Left lung (tissue), 10 donors: Measurements from ENCODE around the gene UVRAG. TPM values are rescaled to one million over a fixed set of nuclear protein-coding genes. Genes with fewer than 3 reads are reported as not detected.

ENCODE experiments used
- ATAC-seq: fragments of 200-7000 bp; cut with Tn5 transposase; one replicate; pipeline ENCODE4 v1.9.1; 2020; ENCODE audit warnings: moderate library complexity
- DNase-seq, 4 donors: peaks; one replicate each; pipeline ENCODE4 v3.0.0-alpha.2; 2013 to 2020
- H3K27ac ChIP-seq, 2 donors: fragments of 200-600 bp; sonication (generic) in 1 of 2; one replicate each; pipeline versions ENCODE4 v1.5.0 to v1.8.0; 2020 to 2021
- H3K27me3 ChIP-seq, 2 donors: fragments of 200-600 bp; sonication (generic) in 1 of 2; one replicate each; pipeline versions ENCODE4 v1.5.0 to v1.8.0; 2020 to 2021
- H3K36me3 ChIP-seq, 2 donors: fragments of 200-600 bp; sonication (generic) in 1 of 2; one replicate each; pipeline versions ENCODE4 v1.5.0 to v1.8.0; 2020 to 2021
- H3K4me1 ChIP-seq, 2 donors: fragments of 200-600 bp; one replicate each; pipeline ENCODE4 v1.8.0; 2021
- H3K4me3 ChIP-seq, 2 donors: fragments of 200-600 bp; sonication (generic) in 1 of 2; one replicate each; pipeline versions ENCODE4 v1.5.0 to v1.8.0; 2020 to 2021; ENCODE audit warnings: mild to moderate bottlenecking in 1 of 2
- H3K9me3 ChIP-seq, 2 donors: fragments of 200-600 bp; sonication (generic) in 1 of 2; one replicate each; pipeline versions ENCODE4 v1.5.0 to v1.8.0; 2020 to 2021
- CTCF ChIP-seq, 2 donors: fragments of 200-600 bp; sonication (generic) in 1 of 2; IDR thresholded peaks; one replicate each; pipeline versions ENCODE4 v1.5.0 to v1.8.0; 2021; ENCODE audit warnings: antibody characterized with exemption in 2 of 2
- intact Hi-C, 2 donors: fragments of 100-400 bp; cut with DNase I; formaldehyde crosslinking; loops; one replicate each; pipeline versions ENCODE4 v1.11.2 to v1.14.2; 2022
- polyA plus RNA-seq, 6 donors: library from polyadenylated mRNA; unstranded; fragments of 120-200 nt; gene quantifications; one replicate each; pipeline ENCODE4 v1.2.1, GENCODE V29; 2013; ENCODE audit not compliant: insufficient read length in 6 of 6
- total RNA-seq, 2 donors: library from RNA; stranded (reverse); fragmentation: NEBNext Ultra II Directional; extraction: Animal tissue kit (Norgen Biotek cat#: 25700); gene quantifications; one replicate each; pipeline ENCODE4 v1.2.1, GENCODE V29; 2021
- donor health status: DM: no; HTN: yes; CAD: no.
- donor health status: DM: no; HTN: no; CAD: no.

UVRAG gene
- total and polyA plus RNA-seq, 8 donors, result 19.3 to 36.0 (median 22.3) TPM

GRCh38 chr11:75823946-75824345 is 8.9 kb downstream of the UVRAG start:
- Histone ChIP-seq H3K27ac (peak overlapping the region; percentile 8 to 66), H3K4me3 (peak overlapping the region in 1 of 2 donors; percentile 4), H3K36me3 (no peaks in the 10 kb centered on the region), H3K9me3 (no peaks in the 10 kb centered on the region), H3K27me3 (no peaks in the 10 kb centered on the region), H3K4me1 (peaks cover 22 to 82% of the 10 kb centered on the region in 2 donors)
- DNase-seq, result no peak
- no peak for TF ChIP-seq CTCF (IDR thresholded peaks at IDR 0.05)
- no peak for ATAC-seq
- intact Hi-C loops, result no loop called here

- Histone ChIP-seq H3K27me3 (no peaks in the 10 kb centered on the region), H3K9me3 (no peaks in the 10 kb centered on the region), H3K27ac (peak overlapping the region; percentile 52 to 72), H3K36me3 (no peaks in the 10 kb centered on the region), H3K4me1 (peaks cover 22 to 67% of the 10 kb centered on the region in 2 donors), H3K4me3 (no peak overlapping the region)
- DNase-seq (no peak), ATAC-seq (peak; percentile 79)
- no peak for TF ChIP-seq CTCF (IDR thresholded peaks at IDR 0.05)
- intact Hi-C loops, result no loop called here
Measured at GRCh38 chr11:75826461-75827230, 11.6 kb downstream of the UVRAG start.

GRCh38 chr11:75827562-75827961 is 12.6 kb downstream of the UVRAG start:
- Histone ChIP-seq H3K9me3 (no peaks in the 10 kb centered on the region), H3K27me3 (no peaks in the 10 kb centered on the region), H3K4me1 (peaks cover 22 to 60% of the 10 kb centered on the region in 2 donors), H3K4me3 (no peak overlapping the region), H3K27ac (peak overlapping the region; percentile 52 to 72), H3K36me3 (no peaks in the 10 kb centered on the region)
- TF ChIP-seq CTCF (IDR thresholded peaks at IDR 0.05), result no peak
- intact Hi-C loops, result no loop called here
- ATAC-seq (no peak), DNase-seq (no peak)

- TF ChIP-seq CTCF (IDR thresholded peaks at IDR 0.05), result no peak
- H3K27me3 ChIP-seq, result no peaks in the 10 kb centered on the region
- intact Hi-C loops, result no loop called here
- no peaks in the 10 kb centered on the region for H3K36me3 ChIP-seq
- no peak overlapping the region for H3K4me3 ChIP-seq
- H3K9me3 ChIP-seq, result no peaks in the 10 kb centered on the region
- DNase-seq (no peak), ATAC-seq (no peak)
- no peak overlapping the region for H3K27ac ChIP-seq
- H3K4me1 ChIP-seq, result peaks cover 12 to 29% of the 10 kb centered on the region in 2 donors
Measured at GRCh38 chr11:75831915-75832502, 17.0 kb downstream of the UVRAG start.

GRCh38 chr11:75834728-75835127 is 19.7 kb downstream of the UVRAG start:
- no peaks in the 10 kb centered on the region for H3K9me3 ChIP-seq
- no peak for ATAC-seq
- TF ChIP-seq CTCF (IDR thresholded peaks at IDR 0.05), result no peak
- DNase-seq, result no peak
- no peak overlapping the region for H3K27ac ChIP-seq
- intact Hi-C loops, result no loop called here
- peaks cover 0 to 5% of the 10 kb centered on the region in 2 donors for H3K36me3 ChIP-seq
- H3K4me3 ChIP-seq, result no peak overlapping the region
- H3K4me1 ChIP-seq, result peaks cover 0 to 11% of the 10 kb centered on the region in 2 donors
- no peaks in the 10 kb centered on the region for H3K27me3 ChIP-seq
